ENCODE data around the gene SMIM20. TPM values are rescaled to one million over a fixed set of nuclear protein-coding genes. Genes with fewer than 3 reads are reported as not detected.

Gene SMIM20
- total and polyA plus RNA-seq, 8 donors, result 19.4 to 85.3 (median 43.8) TPM; not detected in 1

- TF ChIP-seq EP300 (IDR thresholded peaks at IDR 0.05) (no peak), POLR2A (IDR thresholded peaks at IDR 0.05) (no peak), POLR2AphosphoS5 (IDR thresholded peaks at IDR 0.05) (no peak), CTCF (IDR thresholded peaks at IDR 0.05) (no peak)
- no peak overlapping the region for H3K4me3 ChIP-seq
- no peak overlapping the region for H3K27ac ChIP-seq
- intact Hi-C loops (cut with DNase I; ENCODE audit: low total_unique reads), result no loop called here
- peaks cover 0 to 19% (median 0%) of the 10 kb centered on the region in 3 donors for H3K27me3 ChIP-seq
- H3K9me3 ChIP-seq, result no peaks in the 10 kb centered on the region
- H3K36me3 ChIP-seq, result no peaks in the 10 kb centered on the region
- DNase-seq, result peak in 1 of 2 donors; percentile 81
- H3K4me1 ChIP-seq, result peaks cover 0 to 4% (median 0%) of the 10 kb centered on the region in 4 donors
- 43 to 61% (median 44%) methylated on average over 6 of the region's 6 CpGs for WGBS, 5 donors
Observed at GRCh38 chr4:25949173-25949748, 35.2 kb downstream of the SMIM20 start.

- 83 to 91% (median 85%) methylated on average over 8 of the region's 8 CpGs for WGBS, 5 donors
- Histone ChIP-seq H3K27ac (no peak overlapping the region), H3K36me3 (no peaks in the 10 kb centered on the region), H3K4me1 (peaks cover 0 to 4% (median 0%) of the 10 kb centered on the region in 4 donors), H3K27me3 (peaks cover 0 to 19% (median 0%) of the 10 kb centered on the region in 3 donors), H3K9me3 (no peaks in the 10 kb centered on the region), H3K4me3 (no peak overlapping the region)
- TF ChIP-seq EP300 (IDR thresholded peaks at IDR 0.05), result no peak
- TF ChIP-seq CTCF (IDR thresholded peaks at IDR 0.05), result no peak
- no peak for TF ChIP-seq POLR2A (IDR thresholded peaks at IDR 0.05)
- TF ChIP-seq POLR2AphosphoS5 (IDR thresholded peaks at IDR 0.05), result no peak
- intact Hi-C loops (cut with DNase I; ENCODE audit: low total_unique reads), result no loop called here
- DNase-seq, result no peak
Observed at GRCh38 chr4:25949994-25950393, 36.0 kb downstream of the SMIM20 start.

- intact Hi-C loops (cut with DNase I; ENCODE audit: low total_unique reads), result no loop called here
- DNase-seq, result peak in 1 of 2 donors; percentile 71
- H3K4me1 ChIP-seq, result peaks cover 0 to 4% (median 0%) of the 10 kb centered on the region in 4 donors
- 69 to 81% (median 75%) methylated on average over 10 of the region's 10 CpGs for WGBS, 5 donors
- H3K4me3 ChIP-seq, result no peak overlapping the region
- TF ChIP-seq EP300 (IDR thresholded peaks at IDR 0.05) (no peak), POLR2AphosphoS5 (IDR thresholded peaks at IDR 0.05) (no peak), CTCF (IDR thresholded peaks at IDR 0.05) (no peak), POLR2A (IDR thresholded peaks at IDR 0.05) (no peak)
- no peaks in the 10 kb centered on the region for H3K36me3 ChIP-seq
- no peak overlapping the region for H3K27ac ChIP-seq
- no peaks in the 10 kb centered on the region for H3K9me3 ChIP-seq
- H3K27me3 ChIP-seq, result peaks cover 0 to 19% (median 0%) of the 10 kb centered on the region in 3 donors
Observed at GRCh38 chr4:25950461-25951389, 36.7 kb downstream of the SMIM20 start.

- peaks cover 0 to 19% (median 0%) of the 10 kb centered on the region in 3 donors for H3K27me3 ChIP-seq
- H3K4me1 ChIP-seq, result peaks cover 0 to 4% (median 0%) of the 10 kb centered on the region in 4 donors
- H3K9me3 ChIP-seq, result no peaks in the 10 kb centered on the region
- H3K36me3 ChIP-seq, result no peaks in the 10 kb centered on the region
- no peak overlapping the region for H3K4me3 ChIP-seq
- no peak for DNase-seq
- WGBS, 5 donors, result 60 to 72% (median 67%) methylated on average over 6 of the region's 6 CpGs
- intact Hi-C loops (cut with DNase I; ENCODE audit: low total_unique reads), result no loop called here
- no peak overlapping the region for H3K27ac ChIP-seq
- TF ChIP-seq EP300 (IDR thresholded peaks at IDR 0.05) (no peak), POLR2AphosphoS5 (IDR thresholded peaks at IDR 0.05) (no peak)
Observed at GRCh38 chr4:25951390-25951952, 37.5 kb downstream of the SMIM20 start.

Measured in stomach (tissue), 9 donors.